ENCODE measurements around the gene RAB21.

Gene RAB21

DNA sequence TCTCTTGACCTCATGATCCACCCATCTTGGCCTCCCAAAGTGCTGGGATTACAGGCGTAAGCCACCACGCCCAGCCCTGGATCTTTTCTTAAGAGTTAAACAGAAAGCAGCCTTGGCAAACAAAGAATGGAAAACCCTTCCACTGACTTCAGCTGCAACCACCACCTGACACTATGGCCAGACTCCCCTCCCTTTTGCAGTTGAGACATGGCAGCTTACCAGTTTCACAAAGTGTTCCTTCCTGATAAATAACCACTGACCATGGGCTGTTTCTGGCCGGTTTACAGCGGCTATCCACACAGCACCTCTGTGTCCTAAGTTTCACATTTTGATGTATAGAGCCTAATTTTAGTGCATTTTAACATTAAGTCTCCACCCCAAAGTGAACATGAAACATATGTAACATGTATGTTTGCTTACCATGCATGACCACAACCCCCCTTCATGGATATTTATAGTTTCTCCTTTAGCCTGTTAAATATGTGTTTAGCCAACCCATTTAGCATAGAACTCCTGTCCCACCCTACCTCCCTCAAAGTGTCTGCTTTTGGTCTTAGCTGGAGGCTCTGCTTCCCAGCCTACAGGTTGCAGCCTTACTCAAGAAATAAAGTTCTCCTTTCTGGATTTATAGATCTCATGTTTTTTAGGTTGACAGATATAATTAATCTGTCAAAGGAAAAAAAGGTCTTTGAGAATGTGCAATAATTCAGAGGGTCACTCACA lies 32.7 kb upstream of the RAB21 start:
- H3K27ac ChIP-seq: peak overlapping the region; percentile 19
- TF ChIP-seq, protein P1, sequence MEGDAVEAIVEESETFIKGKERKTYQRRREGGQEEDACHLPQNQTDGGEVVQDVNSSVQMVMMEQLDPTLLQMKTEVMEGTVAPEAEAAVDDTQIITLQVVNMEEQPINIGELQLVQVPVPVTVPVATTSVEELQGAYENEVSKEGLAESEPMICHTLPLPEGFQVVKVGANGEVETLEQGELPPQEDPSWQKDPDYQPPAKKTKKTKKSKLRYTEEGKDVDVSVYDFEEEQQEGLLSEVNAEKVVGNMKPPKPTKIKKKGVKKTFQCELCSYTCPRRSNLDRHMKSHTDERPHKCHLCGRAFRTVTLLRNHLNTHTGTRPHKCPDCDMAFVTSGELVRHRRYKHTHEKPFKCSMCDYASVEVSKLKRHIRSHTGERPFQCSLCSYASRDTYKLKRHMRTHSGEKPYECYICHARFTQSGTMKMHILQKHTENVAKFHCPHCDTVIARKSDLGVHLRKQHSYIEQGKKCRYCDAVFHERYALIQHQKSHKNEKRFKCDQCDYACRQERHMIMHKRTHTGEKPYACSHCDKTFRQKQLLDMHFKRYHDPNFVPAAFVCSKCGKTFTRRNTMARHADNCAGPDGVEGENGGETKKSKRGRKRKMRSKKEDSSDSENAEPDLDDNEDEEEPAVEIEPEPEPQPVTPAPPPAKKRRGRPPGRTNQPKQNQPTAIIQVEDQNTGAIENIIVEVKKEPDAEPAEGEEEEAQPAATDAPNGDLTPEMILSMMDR (conservative IDR thresholded peaks at IDR 0.05): no peak

DNA sequence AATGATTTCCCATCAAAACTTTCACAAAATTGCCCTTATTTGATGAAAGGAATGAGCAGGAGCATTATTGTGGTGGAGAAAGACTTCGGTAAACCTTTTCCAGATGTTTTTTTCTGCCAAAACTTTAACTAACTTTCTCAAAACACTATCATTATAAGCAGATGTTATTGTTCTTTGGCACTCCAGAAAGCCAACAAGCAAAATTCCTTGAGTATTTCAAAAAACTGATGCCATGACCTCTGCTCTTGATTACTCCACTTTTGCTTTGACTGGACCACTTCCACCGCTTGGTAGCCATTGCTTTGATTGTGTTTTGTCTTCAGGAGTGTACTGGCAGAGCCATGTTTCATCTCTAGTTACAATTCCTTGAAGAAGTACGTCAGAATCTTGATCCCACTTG lies 29.7 kb upstream of the RAB21 start:
- H3K27ac ChIP-seq: no peak overlapping the region
- TF ChIP-seq, protein P1 (conservative IDR thresholded peaks at IDR 0.05): no peak

DNA sequence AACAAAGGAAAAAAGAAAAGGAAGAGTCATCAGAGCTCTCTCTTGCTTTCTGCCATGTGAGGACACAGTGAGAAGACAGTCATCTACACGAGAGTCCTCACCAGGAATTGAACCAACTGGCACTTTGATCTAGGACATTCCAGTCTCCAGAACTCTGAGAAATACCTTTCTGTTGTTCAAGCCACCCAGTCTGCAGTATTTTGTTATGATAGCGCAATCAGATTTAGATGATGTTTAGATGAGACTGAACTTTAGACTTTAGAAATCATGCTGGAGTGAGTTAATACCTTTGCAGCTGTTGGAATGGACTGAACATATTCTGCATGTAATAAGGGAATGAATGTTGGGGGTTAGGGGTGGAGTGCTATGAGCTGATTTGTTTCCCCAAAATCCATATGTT lies 28.1 kb upstream of the RAB21 start:
- TF ChIP-seq, protein P1 (conservative IDR thresholded peaks at IDR 0.05): no peak

DNA sequence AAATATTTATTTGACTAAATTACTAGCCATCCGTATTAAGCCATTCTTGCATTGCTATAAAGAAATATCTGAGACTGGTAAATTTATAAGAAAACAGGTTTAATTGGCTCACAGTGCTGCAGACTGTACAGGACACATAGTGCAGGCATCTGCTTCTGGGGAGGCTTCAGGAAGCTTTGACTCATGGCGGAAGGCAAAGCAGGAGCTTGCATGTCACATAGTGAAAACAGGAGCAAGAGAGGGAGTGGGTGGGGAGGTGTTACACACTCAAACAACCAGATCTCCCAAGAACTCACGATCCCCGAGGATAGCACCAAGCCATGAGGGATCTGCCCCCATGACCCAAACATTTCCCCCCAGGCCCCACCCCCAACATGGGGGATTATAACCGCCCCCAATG lies 26.7 kb upstream of the RAB21 start:
- H3K27ac ChIP-seq: no peak overlapping the region
- TF ChIP-seq, protein P1 (conservative IDR thresholded peaks at IDR 0.05): no peak

More for the DNA sequence above, 28.1 kb upstream of the RAB21 start:
- H3K27ac ChIP-seq: no peak overlapping the region

DNA sequence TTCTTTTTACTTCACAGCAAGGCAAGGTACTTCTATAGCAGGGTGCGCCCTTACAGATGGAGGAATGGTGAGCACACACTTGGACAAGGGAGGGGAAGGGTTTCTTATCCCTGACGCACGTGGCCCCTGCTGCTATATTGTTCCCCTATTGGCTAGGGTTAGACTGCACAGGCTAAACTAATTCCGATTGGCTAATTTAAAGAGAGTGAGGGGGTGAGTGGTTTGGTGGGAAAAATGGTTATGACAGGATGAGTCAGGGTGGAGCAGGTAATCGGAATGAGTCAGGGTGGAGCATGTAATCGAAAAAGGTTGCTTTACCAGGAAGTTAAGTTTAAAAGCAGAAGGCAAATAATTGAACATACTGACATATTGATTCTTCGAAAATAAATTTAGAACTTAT lies 23.7 kb upstream of the RAB21 start:
- no peak overlapping the region for H3K27ac ChIP-seq
- TF ChIP-seq, protein P1 (conservative IDR thresholded peaks at IDR 0.05): no peak

DNA sequence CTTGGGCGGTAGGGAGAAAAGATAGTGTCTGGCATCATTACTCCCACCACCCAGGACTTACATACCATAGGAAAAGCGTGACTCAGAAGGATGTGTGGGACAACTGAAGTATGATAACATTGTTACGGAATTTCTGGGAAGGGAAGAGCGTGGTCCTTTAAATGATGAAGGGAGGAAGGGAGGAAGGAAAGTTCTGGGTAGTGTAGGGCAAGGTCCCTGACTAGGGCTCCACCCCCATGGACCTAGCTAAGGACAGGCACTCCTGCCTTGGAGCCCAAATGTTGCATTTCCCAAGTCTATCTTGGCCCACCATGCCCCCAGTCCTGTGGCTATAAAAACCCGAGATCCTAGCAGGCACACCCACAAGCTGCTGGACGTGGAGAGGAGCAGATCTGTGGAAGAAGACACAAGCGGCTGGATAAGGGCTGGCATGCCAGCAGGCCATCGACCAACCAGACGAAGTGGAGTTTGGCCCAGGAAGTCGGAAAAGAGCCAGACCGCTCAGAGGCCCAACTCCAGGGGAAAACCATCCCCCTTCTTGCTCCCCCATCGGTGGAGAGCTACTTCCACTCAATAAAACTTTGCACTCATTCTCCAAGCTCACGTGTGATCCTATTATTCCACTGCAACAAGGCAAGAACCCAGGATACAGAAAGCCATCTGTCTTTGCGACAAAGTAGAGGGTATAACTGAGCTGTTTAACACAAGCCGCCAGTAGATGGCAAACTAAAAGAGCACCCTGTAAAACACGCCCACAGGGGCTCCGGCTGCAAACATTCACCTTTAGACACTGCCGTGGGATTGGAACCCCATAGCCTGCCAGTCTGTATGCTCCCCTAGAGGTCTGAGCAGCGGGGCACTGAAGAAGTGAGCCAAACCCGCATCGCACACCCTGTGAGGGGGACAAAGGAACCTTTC lies 23.0 kb upstream of the RAB21 start:
- H3K27ac ChIP-seq: no peak overlapping the region
- TF ChIP-seq, protein P1 (conservative IDR thresholded peaks at IDR 0.05): peak; percentile 18; the same call in 1 of the 2 replicates

DNA sequence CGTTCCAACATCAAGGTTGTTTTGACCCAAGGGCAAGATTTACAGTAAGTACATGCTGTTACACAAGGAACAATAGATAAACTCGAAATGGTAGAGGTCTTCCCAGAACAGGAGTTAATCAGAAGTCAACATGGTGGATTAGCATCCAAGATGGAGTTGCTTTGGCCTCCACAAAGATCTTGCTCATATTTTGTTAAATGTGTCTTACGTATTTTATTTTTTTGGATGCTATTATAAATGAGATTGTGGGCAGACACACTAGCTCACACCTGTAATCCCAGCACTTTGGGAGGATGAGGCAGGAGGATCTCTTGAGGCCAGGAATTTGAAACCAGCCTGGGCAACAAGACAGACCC lies 22.3 kb upstream of the RAB21 start:
- TF ChIP-seq, protein P1 (conservative IDR thresholded peaks at IDR 0.05): no peak
- no peak overlapping the region for H3K27ac ChIP-seq

All from VCaP (cell line).